Ascending aorta (tissue), 2 donors: ENCODE data around the gene GNMT. TPM values are rescaled to one million over a fixed set of nuclear protein-coding genes. Genes with fewer than 3 reads are reported as not detected.

Experiments used
- DNase-seq, 2 donors: peaks; one replicate each; pipeline ENCODE4 v3.0.0-alpha.2; 2019; ENCODE audit warnings: low spot score in 2 of 2
- H3K27ac ChIP-seq, 2 donors: fragments of 200-600 bp; sonication (generic); one replicate each; pipeline ENCODE4 v1.5.1; 2016 to 2017; ENCODE audit warnings: mild to moderate bottlenecking in 1 of 2
- H3K27me3 ChIP-seq: fragments of 200-600 bp; sonication (generic); one replicate; pipeline ENCODE4 v1.5.1; 2017
- H3K36me3 ChIP-seq, 2 donors: fragments of 200-600 bp; sonication (generic); one replicate each; pipeline ENCODE4 v1.5.1; 2016
- H3K4me1 ChIP-seq, 2 donors: fragments of 200-600 bp; sonication (generic); one replicate each; pipeline ENCODE4 v1.5.1; 2016 to 2017; ENCODE audit warnings: mild to moderate bottlenecking in 1 of 2
- H3K4me3 ChIP-seq, 2 donors: fragments of 200-600 bp; sonication (generic); one replicate each; pipeline ENCODE4 v1.5.1; 2016 to 2017; ENCODE audit warnings: mild to moderate bottlenecking in 1 of 2
- H3K9me3 ChIP-seq, 2 donors: fragments of 200-600 bp; sonication (generic); one replicate each; pipeline ENCODE4 v1.5.1; 2016
- CTCF ChIP-seq, 3 experiments: fragments of 200-600 bp in 2 of 3; fragments of 450-650 bp in 1 of 3; sonication (generic) in 2 of 3; IDR thresholded peaks; one replicate each; pipeline ENCODE4 v1.5.1; 2016 to 2019; ENCODE audit warnings: antibody characterized with exemption in 3 of 3, mild to moderate bottlenecking in 1 of 3, moderate library complexity in 1 of 3
- intact Hi-C: fragments of 100-400 bp; cut with DNase I; formaldehyde crosslinking; loops from one replicate; pipeline ENCODE4 v1.15.1; 2023
- total RNA-seq: library from RNA; depleted of rRNA; stranded (reverse); fragments of >200 nt; gene quantifications from one replicate; pipeline ENCODE4 v1.1.0, GENCODE V29; 2016

GNMT gene
- total RNA-seq, 1 donor from 2014 or later = not detected

- Histone ChIP-seq H3K27ac (peak overlapping the region in 1 of 2 donors; percentile 14), H3K4me3 (no peak overlapping the region), H3K36me3 (peaks cover 24 to 29% of the 10 kb centered on the region in 2 donors), H3K4me1 (peaks cover 0 to 12% of the 10 kb centered on the region in 2 donors), H3K27me3 (no peaks in the 10 kb centered on the region), H3K9me3 (no peaks in the 10 kb centered on the region)
- TF ChIP-seq CTCF (IDR thresholded peaks at IDR 0.05) = no peak
- no peak for DNase-seq
- intact Hi-C loops = no loop called here
Measured at GRCh38 chr6:42932412-42932811, 28.1 kb upstream of the GNMT start.

GRCh38 chr6:42933205-42933604 is 27.3 kb upstream of the GNMT start:
- H3K4me3 ChIP-seq = no peak overlapping the region
- no peak for TF ChIP-seq CTCF (IDR thresholded peaks at IDR 0.05)
- peaks cover 0 to 12% of the 10 kb centered on the region in 2 donors for H3K4me1 ChIP-seq
- H3K27me3 ChIP-seq = no peaks in the 10 kb centered on the region
- intact Hi-C loops = no loop called here
- no peak overlapping the region for H3K27ac ChIP-seq
- no peaks in the 10 kb centered on the region for H3K9me3 ChIP-seq
- H3K36me3 ChIP-seq = peaks cover 32 to 37% of the 10 kb centered on the region in 2 donors
- no peak for DNase-seq

GRCh38 chr6:42935322-42935721 is 25.2 kb upstream of the GNMT start:
- Histone ChIP-seq H3K36me3 (peaks cover 41 to 42% of the 10 kb centered on the region in 2 donors), H3K27me3 (no peaks in the 10 kb centered on the region), H3K4me3 (no peak overlapping the region), H3K9me3 (no peaks in the 10 kb centered on the region), H3K27ac (no peak overlapping the region), H3K4me1 (peaks cover 0 to 7% of the 10 kb centered on the region in 2 donors)
- intact Hi-C loops = no loop called here
- DNase-seq = no peak
- no peak for TF ChIP-seq CTCF (IDR thresholded peaks at IDR 0.05)

GRCh38 chr6:42936398-42936797 is 24.2 kb upstream of the GNMT start:
- no peak for TF ChIP-seq CTCF (IDR thresholded peaks at IDR 0.05)
- H3K36me3 ChIP-seq = peaks cover 41 to 42% of the 10 kb centered on the region in 2 donors

GRCh38 chr6:42937548-42938427 is 22.8 kb upstream of the GNMT start:
- DNase-seq = no peak
- Histone ChIP-seq H3K36me3 (peaks cover 41 to 42% of the 10 kb centered on the region in 2 donors), H3K4me3 (no peak overlapping the region), H3K27ac (no peak overlapping the region), H3K4me1 (no peaks in the 10 kb centered on the region), H3K27me3 (no peaks in the 10 kb centered on the region), H3K9me3 (no peaks in the 10 kb centered on the region)
- TF ChIP-seq CTCF (IDR thresholded peaks at IDR 0.05) = no peak
- intact Hi-C loops = no loop called here

More at GRCh38 chr6:42936398-42936797, 24.2 kb upstream of the GNMT start:
- DNase-seq = no peak
- H3K9me3 ChIP-seq = no peaks in the 10 kb centered on the region
- intact Hi-C loops = no loop called here
- no peak overlapping the region for H3K4me3 ChIP-seq
- no peaks in the 10 kb centered on the region for H3K27me3 ChIP-seq
- H3K4me1 ChIP-seq = no peaks in the 10 kb centered on the region
- H3K27ac ChIP-seq = no peak overlapping the region
